ENCODE measurements around the gene FAM9A. TPM values are rescaled to one million over a fixed set of nuclear protein-coding genes. Genes with fewer than 3 reads are reported as not detected.

Gene FAM9A
- total and polyA plus RNA-seq, 2 donors (not counting 1 experiment from before 2014, with no cell fraction given) = not detected

DNA sequence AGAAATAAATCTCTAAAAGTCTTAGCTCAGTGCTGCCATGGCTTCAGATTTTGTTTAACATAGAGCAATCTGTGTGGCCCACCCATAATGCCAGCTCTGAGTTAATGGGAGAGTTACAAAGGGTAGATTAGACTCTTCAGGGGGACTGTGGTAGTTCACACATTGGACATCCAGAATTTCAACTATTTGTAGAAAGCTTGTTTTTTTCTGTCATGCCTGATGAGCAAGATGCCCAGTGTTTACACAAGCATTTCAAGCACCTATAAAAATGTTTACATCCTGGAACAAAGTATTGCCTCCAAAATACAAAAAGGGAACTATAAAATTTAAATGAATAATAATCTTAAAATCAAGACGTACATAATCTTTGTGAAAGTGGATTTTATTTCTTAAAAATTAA lies 43.0 kb upstream of the FAM9A start:
- ATAC-seq (ENCODE audit: low read depth) (no peak), DNase-seq (no peak)
- no peak overlapping the region for H3K4me3 Mint-ChIP-seq
- WGBS (ENCODE audit: insufficient coverage) = no CpG with 5 or more reads among the region's 1 CpG
- intact Hi-C loops (cut with micrococcal nuclease) = no loop called here
- Histone ChIP-seq H3K4me3 (ENCODE audit: control extremely low read depth in 1 of 5, extremely low read depth in 1 of 5, insufficient read depth in 1 of 5, low read depth in 2 of 5, low read length in 4 of 5) (no peak overlapping the region), H3K4me1 (ENCODE audit: control insufficient read depth in 2 of 2, insufficient read depth in 2 of 2, low read length in 2 of 2) (no peaks in the 10 kb centered on the region), H3K79me2 (ENCODE audit: control insufficient read depth, insufficient read depth, low read length) (no peaks in the 10 kb centered on the region), H3K27me3 (replicated peaks in 1 of 4; ENCODE audit: control extremely low read depth in 1 of 4, control insufficient read depth in 3 of 4, insufficient read depth in 4 of 4, low read length in 3 of 4) (no peaks in the 10 kb centered on the region), H2AFZ (ENCODE audit: insufficient read depth, low read depth, low read length, poor library complexity, severe bottlenecking) (no peak overlapping the region), H3K36me3 (replicated peaks in 1 of 2; ENCODE audit: control extremely low read depth in 1 of 2, control insufficient read depth in 1 of 2, extremely low read depth in 1 of 2, insufficient read depth in 2 of 2, low read length in 1 of 2) (no peaks in the 10 kb centered on the region), H3K9me3 (ENCODE audit: control extremely low read depth in 1 of 3, control insufficient read depth in 2 of 3, insufficient read depth in 1 of 3, low read length in 2 of 3) (no peaks in the 10 kb centered on the region), H3K27ac (ENCODE audit: low read length in 2 of 2) (no peak overlapping the region), H4K20me1 (ENCODE audit: control insufficient read depth, insufficient read depth, low read length, poor library complexity, severe bottlenecking) (no peaks in the 10 kb centered on the region), H3K4me2 (replicated peaks; ENCODE audit: low read depth, low read length, poor library complexity, severe bottlenecking) (no peak overlapping the region), H3K9ac (ENCODE audit: low read length) (no peak overlapping the region)
- no peak overlapping the region for H3K27ac Mint-ChIP-seq
- POLR2A ChIA-PET = no interaction called here
- H3K27me3 Mint-ChIP-seq = peaks cover 13% of the 10 kb centered on the region
- TF ChIP-seq EZH2 (IDR thresholded peaks at IDR 0.05; ENCODE audit: borderline replicate concordance, insufficient read depth, low read depth, low read length, poor library complexity, severe bottlenecking) = no peak
- TF ChIP-seq, protein P1, sequence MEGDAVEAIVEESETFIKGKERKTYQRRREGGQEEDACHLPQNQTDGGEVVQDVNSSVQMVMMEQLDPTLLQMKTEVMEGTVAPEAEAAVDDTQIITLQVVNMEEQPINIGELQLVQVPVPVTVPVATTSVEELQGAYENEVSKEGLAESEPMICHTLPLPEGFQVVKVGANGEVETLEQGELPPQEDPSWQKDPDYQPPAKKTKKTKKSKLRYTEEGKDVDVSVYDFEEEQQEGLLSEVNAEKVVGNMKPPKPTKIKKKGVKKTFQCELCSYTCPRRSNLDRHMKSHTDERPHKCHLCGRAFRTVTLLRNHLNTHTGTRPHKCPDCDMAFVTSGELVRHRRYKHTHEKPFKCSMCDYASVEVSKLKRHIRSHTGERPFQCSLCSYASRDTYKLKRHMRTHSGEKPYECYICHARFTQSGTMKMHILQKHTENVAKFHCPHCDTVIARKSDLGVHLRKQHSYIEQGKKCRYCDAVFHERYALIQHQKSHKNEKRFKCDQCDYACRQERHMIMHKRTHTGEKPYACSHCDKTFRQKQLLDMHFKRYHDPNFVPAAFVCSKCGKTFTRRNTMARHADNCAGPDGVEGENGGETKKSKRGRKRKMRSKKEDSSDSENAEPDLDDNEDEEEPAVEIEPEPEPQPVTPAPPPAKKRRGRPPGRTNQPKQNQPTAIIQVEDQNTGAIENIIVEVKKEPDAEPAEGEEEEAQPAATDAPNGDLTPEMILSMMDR (IDR thresholded peaks at IDR 0.05) = no peak
- CTCF ChIA-PET = no interaction called here
- no peaks in the 10 kb centered on the region for H3K9me3 Mint-ChIP-seq (ENCODE audit: insufficient read depth)
- H3K4me1 Mint-ChIP-seq = no peaks in the 10 kb centered on the region

DNA sequence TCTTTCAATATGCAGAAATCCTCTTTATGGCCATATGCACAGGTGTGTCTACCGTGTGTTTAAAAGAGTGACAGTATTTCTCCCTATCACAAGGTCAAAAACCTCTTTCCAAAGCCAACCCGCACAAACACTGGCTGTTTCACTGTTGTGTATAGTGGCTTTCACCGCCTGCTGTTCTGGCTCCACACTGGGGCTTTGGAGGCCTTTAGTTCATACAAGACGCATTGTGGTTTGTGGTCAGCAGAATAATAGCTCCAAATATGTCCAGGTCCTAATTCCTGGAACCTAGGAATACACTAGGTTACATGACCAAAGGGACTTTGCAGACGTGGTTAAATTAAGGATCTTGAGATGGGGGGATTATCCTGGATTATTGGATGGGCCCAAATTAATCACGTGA lies 40.7 kb upstream of the FAM9A start:
- H3K27ac Mint-ChIP-seq = no peak overlapping the region

More for the DNA sequence above, 40.7 kb upstream of the FAM9A start:
- H3K4me1 ChIP-seq (ENCODE audit: control insufficient read depth in 2 of 2, insufficient read depth in 2 of 2, low read length in 2 of 2) = no peaks in the 10 kb centered on the region
- no peaks in the 10 kb centered on the region for H3K9me3 Mint-ChIP-seq (ENCODE audit: insufficient read depth)
- H3K27me3 ChIP-seq (replicated peaks in 1 of 4; ENCODE audit: control extremely low read depth in 1 of 4, control insufficient read depth in 3 of 4, insufficient read depth in 4 of 4, low read length in 3 of 4) = no peaks in the 10 kb centered on the region
- no peaks in the 10 kb centered on the region for H3K4me1 Mint-ChIP-seq
- no peaks in the 10 kb centered on the region for H3K79me2 ChIP-seq (ENCODE audit: control insufficient read depth, insufficient read depth, low read length)
- 100% methylated on average over 1 of the region's 6 CpGs for WGBS (ENCODE audit: insufficient coverage)
- no peak overlapping the region for H3K9ac ChIP-seq (ENCODE audit: low read length)
- peaks cover 10% of the 10 kb centered on the region for H3K27me3 Mint-ChIP-seq
- POLR2A ChIA-PET = no interaction called here
- H3K36me3 ChIP-seq (replicated peaks in 1 of 2; ENCODE audit: control extremely low read depth in 1 of 2, control insufficient read depth in 1 of 2, extremely low read depth in 1 of 2, insufficient read depth in 2 of 2, low read length in 1 of 2) = no peaks in the 10 kb centered on the region
- CTCF ChIA-PET = no interaction called here
- H4K20me1 ChIP-seq (ENCODE audit: control insufficient read depth, insufficient read depth, low read length, poor library complexity, severe bottlenecking) = no peaks in the 10 kb centered on the region
- no peak for DNase-seq
- TF ChIP-seq, protein P1 (IDR thresholded peaks at IDR 0.05) = no peak
- no peak for TF ChIP-seq EZH2 (IDR thresholded peaks at IDR 0.05; ENCODE audit: borderline replicate concordance, insufficient read depth, low read depth, low read length, poor library complexity, severe bottlenecking)
- H3K4me3 ChIP-seq (ENCODE audit: control extremely low read depth in 1 of 5, extremely low read depth in 1 of 5, insufficient read depth in 1 of 5, low read depth in 2 of 5, low read length in 4 of 5) = no peak overlapping the region
- intact Hi-C loops (cut with micrococcal nuclease) = no loop called here
- H3K4me3 Mint-ChIP-seq = no peak overlapping the region
- no peaks in the 10 kb centered on the region for H3K9me3 ChIP-seq (ENCODE audit: control extremely low read depth in 1 of 3, control insufficient read depth in 2 of 3, insufficient read depth in 1 of 3, low read length in 2 of 3)
- no peak overlapping the region for H3K27ac ChIP-seq (ENCODE audit: low read length in 2 of 2)
- no peak overlapping the region for H2AFZ ChIP-seq (ENCODE audit: insufficient read depth, low read depth, low read length, poor library complexity, severe bottlenecking)
- H3K4me2 ChIP-seq (replicated peaks; ENCODE audit: low read depth, low read length, poor library complexity, severe bottlenecking) = no peak overlapping the region
- no peak for ATAC-seq (ENCODE audit: low read depth)
